Measurements from ENCODE around the gene PIK3R2. TPM values are rescaled to one million over a fixed set of nuclear protein-coding genes. Genes with fewer than 3 reads are reported as not detected.
A peak's percentile ranks its signal among the peaks of the same experiment; 100 is the strongest.

The PIK3R2 gene
- total and polyA plus RNA-seq, 2 of the 4 experiments (the other 2 are of a cell fraction): 12.2 to 25.1 TPM

DNA sequence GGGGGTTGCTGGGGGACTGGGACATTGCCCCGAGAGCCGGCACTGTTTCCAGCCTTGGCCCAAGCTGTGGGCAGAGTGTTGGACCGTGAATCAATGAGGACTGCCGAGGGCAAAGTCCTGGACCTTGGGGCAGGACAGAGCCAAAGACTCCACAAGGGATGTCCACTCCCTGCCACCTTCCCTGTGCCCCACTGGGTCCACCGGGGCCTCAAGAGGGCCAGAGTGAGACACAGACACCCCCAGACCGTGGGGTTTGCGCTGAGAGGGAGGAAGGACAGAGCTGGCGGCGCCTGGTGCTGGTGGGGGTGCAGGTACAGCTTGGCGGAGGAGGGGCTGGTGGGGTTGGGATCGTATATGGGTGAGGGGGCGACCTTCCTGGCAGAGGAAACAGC is 43.6 kb upstream of the PIK3R2 start:
- H3K9ac ChIP-seq (ENCODE audit: low read depth, low read length): peak overlapping the region; percentile 52; the same call in 1 of the 2 replicates
- no peak for TF ChIP-seq CEBPB (IDR thresholded peaks at IDR 0.05; ENCODE audit: low read depth, low read length)
- TF ChIP-seq MAZ (IDR thresholded peaks at IDR 0.05; ENCODE audit: borderline replicate concordance, low read depth, low read length): no peak
- TF ChIP-seq SMC3 (IDR thresholded peaks at IDR 0.05; ENCODE audit: low read depth, low read length): no peak
- H4K5ac ChIP-seq (ENCODE audit: low read depth, low read length): peak overlapping the region; percentile 92
- no TSS peak for BruUV-seq (replicated peaks)
- no peak overlapping the region; the same call in 1 of the 2 replicates for H3K18ac ChIP-seq (ENCODE audit: low read depth, low read length)
- H3K36me3 ChIP-seq (ENCODE audit: control insufficient read depth, insufficient read depth, low read length): 0 out of 2 replicates have a peak, but pooled peaks cover 2% of the 10 kb centered on the region
- no peaks in the 10 kb centered on the region; a peak in 1 of 4 replicates for H3K79me1 ChIP-seq (ENCODE audit: low read depth in 1 of 2, low read length in 2 of 2)
- H3K23ac ChIP-seq (ENCODE audit: low read depth, low read length): 0 out of 2 replicates have a peak overlapping the region, but pooled peaks have one; percentile 73
- POLR2A ChIA-PET (ENCODE audit: unreplicated experiment): interaction anchor here (1.4 kb wide), 1 partner anchor 172 kb away, joined by 3 read pairs; the partner anchor contains the start of gene JUND
- H4K91ac ChIP-seq (ENCODE audit: insufficient read depth, low read depth, low read length): peak overlapping the region; percentile 15; the same call in 1 of the 2 replicates
- H2AK9ac ChIP-seq (replicated peaks; ENCODE audit: low read depth, low read length, poor library complexity): peak overlapping the region; percentile 61
- H3K27me3 ChIP-seq (ENCODE audit: control insufficient read depth, insufficient read depth, low read length): no peaks in the 10 kb centered on the region
- no peak overlapping the region for H2BK120ac ChIP-seq (ENCODE audit: low read depth, low read length)
- peak overlapping the region; percentile 97 for H2AFZ ChIP-seq (replicated peaks; ENCODE audit: low read length, poor library complexity)
- peak overlapping the region; percentile 84 for H3K4me2 ChIP-seq (ENCODE audit: low read depth, low read length)
- H2AK5ac ChIP-seq (ENCODE audit: low read depth, low read length): peak overlapping the region; percentile 35; the same call in 1 of the 2 replicates
- no peak overlapping the region for H2BK20ac ChIP-seq (ENCODE audit: low read depth, low read length)
- no peaks in the 10 kb centered on the region for H3K9me3 ChIP-seq (ENCODE audit: control insufficient read depth, insufficient read depth, low read length)
- CTCF ChIA-PET: no interaction called here
- in situ Hi-C loops (cut with MboI; ENCODE audit: low sequenced_read_pairs) (no loop called here), intact Hi-C loops (cut with micrococcal nuclease) (no loop called here), dilution Hi-C loops (cut with HindIII; ENCODE audit: low sequenced_read_pairs, unreplicated experiment) (no loop called here)
- H3K27ac ChIP-seq (ENCODE audit: insufficient read depth, low read length): no peak overlapping the region
- DNase-seq: no peak
- peaks cover 4% of the 10 kb centered on the region; the same call in 1 of the 2 replicates for H4K20me1 ChIP-seq (ENCODE audit: insufficient read depth, low read length)
- H3K4me1 ChIP-seq (ENCODE audit: control insufficient read depth, insufficient read depth, low read length): peaks cover 10% of the 10 kb centered on the region
- H3K9me1 ChIP-seq (ENCODE audit: insufficient read depth, low read length): no peaks in the 10 kb centered on the region
- H2BK15ac ChIP-seq (ENCODE audit: low read depth, low read length): no peak overlapping the region
- peak overlapping the region; percentile 82 for H3K14ac ChIP-seq (replicated peaks; ENCODE audit: low read depth, low read length)
- peak overlapping the region; percentile 79 to 83 for H4K8ac ChIP-seq (ENCODE audit: low read depth in 2 of 2, low read length in 2 of 2)
- WGBS, 2 experiments (ENCODE audit: extremely low coverage in 2 of 2, insufficient read length in 1 of 2): 89% methylated on average over 4 of the region's 12 CpGs; no CpG with 5 or more reads in 1 of the 2 experiments
- H3K4me3 ChIP-seq (ENCODE audit: insufficient read depth, low read depth, low read length): peak overlapping the region; percentile 94
- H3K4ac ChIP-seq (ENCODE audit: low read depth, low read length): peak overlapping the region; percentile 50
- H3K56ac ChIP-seq (ENCODE audit: extremely low read depth, insufficient read depth, low read length): no peak overlapping the region
- H2BK5ac ChIP-seq (ENCODE audit: low read depth, low read length, poor library complexity, severe bottlenecking): peak overlapping the region; percentile 26
- ATAC-seq (ENCODE audit: low read depth): no peak
